ENCODE results near the gene LPAR2.
A peak's percentile ranks its signal among the peaks of the same experiment; 100 is the strongest.

The LPAR2 gene

DNA sequence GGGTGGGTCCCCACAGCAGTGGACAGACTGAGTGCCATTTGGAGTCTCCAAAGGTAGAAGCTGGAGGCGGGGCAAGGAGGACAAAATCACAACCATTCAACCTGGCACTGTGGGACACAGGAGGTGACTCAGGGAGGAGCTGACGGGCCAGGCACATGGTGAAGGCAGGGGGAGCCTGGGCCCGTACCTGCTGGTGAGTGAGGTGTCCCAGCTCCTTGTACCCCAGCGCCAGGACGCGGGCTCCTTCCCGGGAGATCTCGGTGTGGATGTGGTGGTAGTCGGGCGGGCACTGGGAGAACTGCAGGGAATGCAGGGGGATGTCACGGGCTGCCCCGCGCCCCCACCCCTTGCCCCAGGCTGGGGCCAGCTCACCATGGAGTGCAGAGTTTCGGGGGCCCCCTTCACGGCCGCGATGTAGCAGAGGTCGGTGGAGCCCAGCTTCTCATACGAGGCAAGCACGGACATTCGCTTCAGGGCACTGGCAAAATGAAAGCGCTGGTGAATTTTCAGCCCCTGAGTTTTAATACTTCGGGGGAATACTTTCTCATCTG, 25.7 kb upstream of the LPAR2 start:
- no peak for DNase-seq

DNA sequence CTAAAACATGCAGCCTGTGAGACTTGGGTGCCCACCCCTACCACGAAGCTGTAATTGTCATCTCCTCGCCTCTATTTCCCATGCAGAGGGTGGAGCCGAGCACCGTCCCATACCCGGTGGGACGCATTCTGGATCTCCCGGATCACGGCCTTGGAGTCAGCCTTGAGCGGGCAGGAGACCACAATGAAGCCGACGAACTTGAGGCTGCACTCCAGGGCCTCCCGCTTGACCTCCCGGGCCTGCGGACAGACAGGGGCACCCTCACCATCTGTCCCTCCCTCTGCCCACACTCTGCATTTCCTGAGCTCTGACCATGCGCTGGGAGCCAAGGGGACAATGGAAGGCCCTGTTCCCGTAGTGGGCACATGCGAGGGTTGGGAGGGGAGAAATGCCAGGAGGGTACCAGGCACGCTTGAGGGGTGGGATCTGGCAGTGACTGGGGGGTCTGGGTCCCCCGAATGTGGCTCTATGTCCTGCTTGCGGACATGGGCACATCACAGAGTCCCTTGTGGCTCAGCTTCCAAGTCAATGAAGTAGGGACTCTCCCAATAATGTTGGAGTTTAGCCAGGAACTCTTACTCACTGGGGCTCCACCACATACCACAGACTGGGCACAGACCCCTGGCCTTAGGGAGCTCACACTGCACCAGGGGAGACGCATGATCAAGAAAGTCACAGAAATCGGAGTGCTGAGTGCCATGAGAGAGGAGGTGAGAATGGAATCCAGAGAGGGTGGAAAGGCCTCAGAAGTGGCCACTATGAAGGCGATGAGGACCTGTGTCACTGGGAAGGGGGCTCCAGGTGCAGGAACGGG, 24.7 kb upstream of the LPAR2 start:
- no peak for DNase-seq

DNA sequence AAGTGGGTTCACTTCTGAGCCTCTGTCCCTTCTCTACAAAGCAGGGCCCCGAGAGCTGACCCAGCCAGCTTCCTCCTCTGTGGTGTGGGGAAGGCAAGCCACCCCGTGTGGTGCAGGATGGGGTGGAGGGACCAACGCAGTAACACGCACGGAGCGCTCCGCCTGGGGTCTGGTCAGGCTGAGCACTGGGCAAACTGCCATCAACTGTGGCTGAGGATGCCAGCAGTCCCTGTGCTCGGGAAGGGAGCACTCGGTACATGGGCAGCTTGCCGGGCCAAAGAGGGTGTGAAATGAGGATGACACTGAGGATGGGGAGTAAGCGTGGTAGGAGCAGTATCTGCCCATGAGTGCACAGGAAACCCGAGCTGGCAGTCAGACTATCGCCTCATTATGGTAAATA, 23.1 kb upstream of the LPAR2 start:
- DNase-seq: no peak

DNA sequence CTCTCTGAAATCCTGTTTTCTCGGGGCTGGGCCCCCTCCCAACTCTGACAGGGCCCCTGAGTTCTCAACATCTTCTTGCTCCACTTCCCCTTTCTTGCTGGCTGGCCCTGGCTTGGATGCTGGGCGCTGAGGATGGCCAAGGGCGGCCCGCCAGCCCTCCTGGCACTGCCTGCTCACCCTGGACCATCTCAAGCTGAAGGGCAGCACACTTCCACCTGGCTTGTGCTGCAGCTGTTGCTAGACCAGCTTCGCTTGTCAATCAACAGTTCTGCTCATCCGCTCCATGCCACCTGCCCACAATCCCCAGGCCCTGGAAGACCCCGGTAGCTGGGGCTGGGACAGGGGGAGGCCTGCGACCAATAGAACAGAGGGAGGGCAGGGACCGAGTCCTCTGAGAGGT, 22.3 kb upstream of the LPAR2 start:
- no peak for DNase-seq

DNA sequence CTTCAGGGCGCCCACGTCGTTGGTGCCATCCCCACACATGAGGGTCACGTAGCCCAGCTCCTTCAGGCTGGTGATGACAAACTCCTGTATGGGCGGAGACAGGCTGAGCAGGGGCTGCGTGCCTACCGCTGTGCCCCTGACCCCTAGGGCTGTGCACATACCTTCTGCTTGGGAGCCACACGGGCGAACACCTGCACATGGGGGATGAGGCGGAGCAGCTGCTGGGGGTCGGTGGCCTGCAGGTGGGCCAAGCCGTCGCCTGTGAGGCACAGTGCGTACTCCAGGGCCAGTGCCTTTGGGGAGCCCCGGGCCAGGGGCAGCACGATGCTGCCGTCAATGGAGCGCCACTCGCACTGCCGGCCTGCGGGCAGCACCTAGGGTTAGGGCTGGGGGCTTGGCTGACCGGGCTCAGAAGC, 21.6 kb upstream of the LPAR2 start:
- no peak for DNase-seq

DNA sequence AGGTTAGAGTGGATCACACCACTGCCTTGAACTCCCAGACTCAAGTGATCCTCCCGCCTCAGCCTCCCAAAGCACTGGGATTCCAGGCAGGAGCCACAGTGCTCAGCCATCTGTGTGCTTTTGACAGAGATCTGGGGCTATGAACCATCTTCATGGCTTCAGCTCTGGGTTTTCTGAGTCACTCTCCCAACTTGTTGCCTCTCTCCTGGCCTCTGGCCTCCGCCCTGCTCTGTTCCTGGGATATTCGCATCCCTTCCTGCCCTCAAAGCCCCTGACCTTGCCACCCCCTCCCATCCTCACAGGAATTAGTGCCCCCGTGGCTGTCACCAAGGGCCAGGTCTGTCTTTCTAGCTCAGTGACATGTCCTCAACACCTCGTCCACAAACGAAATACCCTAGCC, 21.1 kb upstream of the LPAR2 start:
- no peak for DNase-seq

DNA sequence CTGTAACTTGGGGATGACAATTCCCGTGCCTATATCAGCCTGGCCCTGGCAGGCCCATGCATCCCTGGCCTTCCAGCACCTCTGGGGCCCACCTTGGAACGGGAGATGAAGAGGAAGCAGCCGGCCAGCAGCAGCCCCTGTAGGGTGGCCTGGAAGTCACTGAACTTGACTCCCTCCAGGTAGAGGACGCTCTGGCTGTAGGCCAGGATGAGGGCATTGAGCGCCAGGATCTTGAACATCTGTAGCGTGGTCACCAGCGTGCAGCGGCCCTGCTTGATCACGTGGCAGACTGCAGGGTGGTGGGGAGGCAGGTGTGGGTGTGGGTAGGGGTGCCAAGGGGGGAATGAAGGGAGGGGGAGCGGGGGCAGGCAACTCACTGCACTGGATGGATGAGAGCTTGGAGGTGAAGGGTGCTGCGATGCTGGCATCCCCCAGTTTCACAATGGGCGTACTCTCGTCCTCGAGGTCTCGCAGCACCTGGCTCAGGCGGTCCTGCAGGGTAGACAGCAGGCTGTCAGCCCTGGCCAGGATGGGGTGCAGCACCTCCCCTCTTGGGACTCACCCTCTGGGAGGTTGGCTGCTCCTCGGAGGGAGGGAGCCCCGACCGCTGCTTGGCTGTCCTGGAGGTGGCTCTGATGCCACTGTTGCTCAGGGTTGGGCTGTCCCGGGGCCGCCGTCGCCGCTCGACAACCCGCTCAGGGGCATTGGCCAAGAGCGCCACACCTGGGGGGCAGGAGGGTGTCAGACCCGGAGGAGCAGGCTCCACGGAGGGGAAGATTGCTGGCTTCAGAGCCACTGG, 19.2 kb upstream of the LPAR2 start:
- DNase-seq: no peak

DNA sequence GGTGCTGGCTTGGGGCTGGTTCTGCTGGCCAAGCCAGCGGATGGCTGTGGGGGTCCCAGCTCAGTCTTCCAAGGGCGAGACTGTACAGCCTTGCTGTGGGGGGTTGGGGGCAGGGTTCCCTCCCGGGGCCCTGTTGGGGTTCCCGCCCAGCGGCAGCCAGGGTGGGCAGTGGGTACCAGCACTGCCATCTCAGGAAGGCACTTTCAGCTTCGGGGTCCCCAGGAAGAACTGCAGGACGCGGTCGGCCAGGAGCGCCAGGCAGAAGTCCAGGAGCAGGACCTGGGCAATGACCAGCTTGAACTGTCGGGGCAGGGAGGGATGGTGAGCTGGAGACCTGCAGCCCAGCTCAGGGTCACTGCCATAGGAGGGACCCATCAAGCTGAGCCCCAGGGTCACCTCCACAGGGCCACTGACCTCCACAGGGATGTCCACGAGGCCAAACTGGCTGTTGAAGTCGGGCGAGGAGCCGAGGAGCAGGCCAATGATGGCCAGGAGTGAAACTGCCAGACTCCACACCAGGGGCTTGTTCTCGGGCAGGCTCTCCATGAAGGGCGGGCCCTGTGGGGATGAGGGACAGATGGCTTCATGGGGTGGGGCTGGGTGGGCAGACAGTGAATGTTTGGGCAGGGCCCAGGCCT, 17.3 kb upstream of the LPAR2 start:
- DNase-seq: no peak

DNA sequence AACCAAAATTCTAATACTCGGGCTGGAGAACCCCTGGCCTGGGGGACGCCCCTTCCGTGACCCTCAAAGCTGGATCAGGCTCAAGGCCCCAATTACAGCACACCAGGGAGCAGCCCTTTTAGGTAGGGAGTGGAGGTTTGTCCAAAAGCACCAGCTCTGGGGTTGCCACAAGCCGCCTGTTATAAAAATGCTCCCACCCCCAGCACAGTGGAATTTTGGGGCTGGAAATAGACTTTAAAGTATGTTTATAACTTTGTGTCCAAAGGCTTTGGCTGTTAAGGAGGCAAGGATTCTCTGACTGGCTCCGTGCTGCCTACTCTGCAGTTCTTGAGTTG, 16.0 kb upstream of the LPAR2 start:
- DNase-seq: no peak

DNA sequence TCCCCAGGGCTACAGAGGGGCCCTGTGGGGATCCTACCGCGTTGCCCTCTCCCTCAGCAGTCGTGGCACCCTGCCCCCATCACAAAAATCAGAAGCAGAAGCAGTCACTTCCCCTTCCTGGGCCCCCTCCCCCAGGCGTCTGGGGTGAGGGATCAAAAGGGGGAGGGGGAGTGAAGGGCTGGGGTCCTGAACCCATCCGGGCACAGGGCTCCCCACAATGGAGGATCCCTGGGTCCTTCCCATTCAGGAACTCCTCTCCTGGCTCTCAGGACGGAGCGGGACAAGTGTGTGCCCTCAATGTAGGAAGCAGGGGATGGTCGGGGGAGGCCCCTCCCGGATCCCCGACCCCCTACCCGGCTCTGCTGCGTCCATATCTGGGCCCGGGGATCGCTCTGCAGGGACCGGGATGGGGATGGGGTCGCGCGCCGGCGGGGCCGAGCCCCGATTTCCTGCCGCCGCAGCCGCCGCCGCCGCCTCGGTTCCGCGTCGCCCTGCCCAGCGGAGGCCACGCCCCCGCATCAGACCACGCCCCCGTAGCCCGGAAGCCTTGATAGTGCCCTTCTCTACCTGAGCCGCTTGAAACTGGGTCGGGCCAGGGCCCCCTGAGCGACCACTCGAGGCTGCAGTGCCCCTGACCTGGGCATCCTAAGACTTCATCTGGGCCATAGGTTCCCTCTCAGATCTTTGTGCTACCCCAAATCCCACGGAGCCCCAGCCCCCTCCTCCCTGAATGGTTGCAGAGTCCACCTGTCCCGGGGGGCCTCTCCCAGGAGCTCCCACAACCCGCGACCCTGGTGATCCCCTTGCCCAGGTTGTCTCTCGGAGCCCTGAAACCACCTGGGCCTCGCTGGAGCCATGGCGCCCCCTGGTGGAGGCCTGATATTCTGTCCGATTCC, 15.4 kb upstream of the LPAR2 start, which contains the start of gene GMIP:
Gene GMIP (minus strand): TSS at position 500 of the 896 bp plus-strand sequence. CDS start 128 bp downstream, at position 372.
- DNase-seq: peak; percentile 51 to 83

DNA sequence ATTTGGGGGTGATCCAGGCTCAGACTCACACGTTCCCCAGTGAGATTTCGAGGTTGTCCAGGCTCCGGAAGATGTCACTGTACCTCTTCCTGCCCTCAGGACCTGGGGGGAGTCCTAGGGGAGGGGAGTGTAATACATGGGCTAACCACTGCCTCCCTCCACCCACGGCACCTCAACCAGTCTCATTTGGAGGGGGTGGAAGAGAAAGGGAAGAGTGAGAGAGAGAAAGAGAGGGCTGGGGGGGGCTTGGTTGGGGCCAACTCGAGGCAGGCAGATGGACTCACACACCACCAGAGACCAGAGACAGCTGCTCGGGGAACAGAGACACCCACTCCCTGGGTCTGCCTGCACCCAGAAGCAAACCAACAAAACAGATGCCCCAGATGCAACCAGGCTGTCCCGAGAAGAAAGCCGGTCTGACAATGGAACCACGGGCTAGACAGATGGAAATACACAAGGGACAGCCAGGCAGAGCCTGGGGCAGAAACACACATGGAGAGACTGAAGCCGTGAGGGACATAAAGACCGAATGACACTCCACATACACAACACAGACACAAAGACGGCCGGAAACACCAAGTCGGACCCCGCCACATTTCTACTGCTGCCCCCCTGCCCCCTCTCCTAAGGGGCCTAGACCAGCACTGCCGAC, 14.6 kb upstream of the LPAR2 start:
- peak in 1 of 2 donors; percentile 25 for DNase-seq

DNA sequence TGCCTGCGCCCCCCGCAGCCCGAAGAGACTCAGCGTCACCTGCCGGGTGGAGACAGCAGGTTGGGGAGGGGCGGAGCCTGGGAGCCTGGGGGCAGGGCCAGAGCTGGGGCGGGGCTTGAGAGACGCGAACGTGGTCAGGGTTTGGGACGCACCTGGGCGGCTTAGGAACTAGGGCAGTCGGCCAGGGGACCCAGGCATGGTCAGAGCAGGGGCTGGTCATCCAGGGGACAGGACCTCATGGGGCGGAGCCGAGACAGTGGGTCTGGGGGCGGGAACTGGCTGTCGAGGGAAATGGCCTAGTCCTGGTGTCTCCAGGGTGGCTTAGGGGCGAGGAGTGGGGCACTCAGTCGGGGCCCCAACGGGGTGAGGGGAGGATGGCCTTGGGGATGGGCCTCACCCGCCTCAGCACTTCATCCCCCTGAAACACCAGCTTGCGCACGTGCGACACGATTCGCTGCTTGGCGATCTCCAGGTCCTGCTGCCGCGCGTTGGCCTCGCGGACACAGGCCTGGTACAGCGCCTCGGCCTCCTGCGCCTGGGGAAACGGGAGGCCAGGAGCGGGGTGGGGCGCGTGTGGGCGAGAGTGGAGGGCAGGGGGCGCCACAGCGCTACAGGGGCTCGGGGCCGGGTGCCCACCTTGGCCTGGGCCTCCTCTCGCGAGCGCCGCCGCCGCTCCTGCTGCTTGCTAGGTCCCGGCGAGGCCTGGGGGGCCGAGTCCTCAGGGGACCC, 9.7 kb upstream of the LPAR2 start:
- DNase-seq: no peak

DNA sequence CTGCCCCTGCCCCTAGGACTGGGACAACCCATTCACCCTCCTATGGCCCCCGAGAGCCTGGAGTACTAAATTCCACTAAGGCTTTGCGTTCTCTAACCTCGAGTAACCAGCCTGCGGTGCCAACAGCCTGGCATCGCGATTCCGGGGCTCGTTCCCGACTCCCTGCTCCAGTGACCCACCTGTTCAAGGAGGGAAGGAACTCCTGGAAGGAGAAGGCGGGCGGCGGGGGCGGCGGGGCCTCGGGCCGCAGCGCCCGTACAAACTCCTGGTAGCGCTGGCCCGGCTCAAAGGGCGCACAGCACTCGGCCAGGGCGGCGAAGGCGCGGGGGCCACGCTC, 9.1 kb upstream of the LPAR2 start:
- no peak for DNase-seq

DNA sequence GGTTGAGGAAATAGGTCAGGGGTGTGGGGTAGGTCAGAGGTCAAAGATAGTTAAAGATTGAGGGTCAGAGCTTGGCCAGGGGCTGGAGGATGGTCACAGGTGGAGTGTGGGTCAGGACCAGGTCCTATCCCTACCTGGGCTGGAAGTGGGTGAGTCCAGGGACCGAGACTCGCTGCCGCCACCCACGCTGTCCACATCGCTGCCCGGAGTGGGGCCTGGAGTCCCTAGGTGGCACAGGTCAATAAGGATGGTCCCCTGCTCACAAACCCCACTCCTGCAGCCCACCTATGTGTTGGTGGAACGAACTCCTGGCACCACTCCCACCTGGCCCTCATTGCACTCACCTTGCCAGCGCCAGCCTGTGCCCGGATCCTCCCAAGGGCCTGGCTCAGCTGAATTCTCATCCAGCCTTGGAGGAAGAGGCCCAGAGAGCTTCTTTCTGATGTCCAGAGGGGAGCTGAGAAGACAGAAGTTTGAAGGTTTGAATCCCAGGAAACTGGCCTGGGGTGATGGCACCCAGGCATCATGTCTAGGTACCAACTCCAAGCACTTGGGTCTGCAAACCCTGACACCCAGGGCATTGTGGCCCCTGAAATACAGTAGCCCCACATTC, 8.7 kb upstream of the LPAR2 start:
- no peak for DNase-seq

DNA sequence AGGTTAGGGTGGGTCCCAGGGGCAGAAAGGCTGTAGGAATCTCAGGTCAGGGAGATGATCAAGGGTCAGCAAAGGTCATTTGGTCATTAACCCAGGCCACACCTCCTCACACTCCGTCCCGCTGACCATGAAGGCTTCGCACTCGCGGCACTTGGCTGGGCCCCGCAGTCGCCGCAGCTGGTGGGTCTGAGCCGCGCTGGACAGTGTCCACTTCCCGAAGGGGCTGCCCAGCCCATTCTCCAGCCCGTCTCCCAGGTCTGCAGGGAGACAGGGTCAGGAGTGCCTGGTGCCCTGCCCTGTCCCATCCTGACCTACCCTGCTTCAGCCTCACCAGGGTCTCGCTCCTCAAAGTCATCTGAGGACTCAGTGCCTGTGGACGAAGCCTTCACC, 7.3 kb upstream of the LPAR2 start:
- DNase-seq: no peak

DNA sequence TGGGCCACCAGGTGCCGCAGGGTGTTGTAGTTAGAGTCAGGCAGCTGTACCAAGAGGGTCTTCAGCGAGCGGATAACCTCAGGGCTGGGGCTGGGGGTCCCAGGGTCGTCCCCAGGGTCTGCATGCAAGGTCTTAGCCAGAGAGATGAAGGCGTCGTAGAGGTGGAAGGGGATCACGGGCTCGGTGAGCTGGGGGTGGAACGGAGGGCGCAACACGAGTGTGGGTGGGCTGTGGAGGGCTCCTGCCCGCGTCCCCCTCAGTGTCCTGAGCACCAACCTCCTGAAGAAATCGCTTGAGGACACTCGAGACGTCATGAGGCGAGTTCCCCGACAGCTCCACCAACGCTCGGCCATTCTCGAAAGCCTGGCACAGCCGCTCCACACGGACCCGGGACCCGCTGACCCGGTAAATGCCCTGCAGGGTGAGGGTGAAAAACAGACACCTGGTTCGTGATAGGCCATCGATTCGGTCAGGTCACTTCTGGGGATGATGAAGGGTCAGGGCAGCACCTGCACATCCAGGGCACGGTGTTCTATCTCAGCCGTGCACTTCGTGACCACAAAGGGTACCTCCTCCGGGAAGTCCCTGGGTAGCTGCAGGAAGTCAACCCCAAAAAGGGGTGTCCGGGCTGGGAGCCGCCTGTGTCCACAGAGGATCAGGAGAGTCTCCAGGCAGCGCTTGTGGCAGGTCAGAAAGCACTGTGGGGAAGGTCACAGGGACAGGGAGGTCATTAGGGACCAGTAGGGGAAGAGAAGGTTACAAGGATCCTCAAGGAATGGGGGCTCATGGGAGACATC, 6.7 kb upstream of the LPAR2 start:
- DNase-seq: no peak

DNA sequence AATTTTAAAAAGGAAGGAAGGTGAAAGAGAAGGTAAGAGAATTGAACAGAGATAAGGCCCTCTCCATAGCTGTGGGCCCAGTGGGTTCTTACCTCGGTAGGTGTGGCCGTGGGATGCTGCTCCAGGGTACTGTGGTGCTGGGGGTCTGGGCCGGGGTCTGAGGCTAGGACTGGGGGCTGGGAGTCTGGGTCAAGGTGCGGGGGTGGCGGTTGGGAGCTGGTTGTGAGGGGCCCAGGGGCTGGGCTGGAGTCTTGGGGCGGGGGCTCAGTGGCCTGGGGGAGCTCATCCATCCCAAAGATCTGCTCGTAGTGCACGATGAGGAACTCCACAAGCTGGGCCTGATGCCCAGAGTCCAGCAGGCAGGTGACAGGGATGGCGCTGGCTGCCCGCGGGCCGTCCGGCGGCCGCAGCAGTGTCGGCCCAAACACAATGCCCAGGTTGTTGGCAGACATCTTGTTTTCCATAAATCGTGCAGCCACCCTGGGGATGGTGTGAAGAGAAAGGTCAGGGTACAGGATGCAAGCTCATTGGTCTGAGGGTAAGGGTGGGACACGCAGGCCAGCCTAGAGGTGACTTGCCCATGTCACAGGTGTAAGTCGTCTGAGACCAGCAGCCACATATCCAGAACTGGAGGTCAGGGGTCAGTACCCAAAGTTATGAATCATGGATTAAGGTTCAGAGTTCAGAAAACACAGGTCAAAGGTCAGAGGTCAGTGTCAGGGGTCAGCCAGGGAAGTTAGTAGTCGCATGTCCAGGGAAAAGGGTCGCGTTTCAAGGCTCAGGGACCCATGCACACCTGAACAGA, 5.9 kb upstream of the LPAR2 start:
- DNase-seq: no peak

DNA sequence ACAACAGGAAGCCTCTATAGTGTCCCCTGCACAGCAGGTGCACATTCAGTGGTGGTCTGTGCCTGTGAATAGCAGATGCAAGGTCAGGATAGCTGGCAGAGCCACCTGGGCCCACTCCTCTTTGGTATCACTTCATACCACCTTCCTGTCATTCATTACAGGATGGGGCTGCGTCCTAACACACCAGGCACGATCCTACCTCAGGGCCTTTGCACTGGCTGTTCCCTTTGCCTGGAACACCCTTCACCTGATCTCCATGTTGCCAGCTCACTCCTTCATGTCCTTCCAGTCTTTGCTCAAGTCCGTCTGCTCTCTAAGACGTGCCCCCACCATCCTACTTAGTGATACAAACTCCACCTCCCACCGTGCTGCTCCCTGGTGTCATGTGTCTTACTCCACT, 4.6 kb upstream of the LPAR2 start:
- DNase-seq: no peak

DNA sequence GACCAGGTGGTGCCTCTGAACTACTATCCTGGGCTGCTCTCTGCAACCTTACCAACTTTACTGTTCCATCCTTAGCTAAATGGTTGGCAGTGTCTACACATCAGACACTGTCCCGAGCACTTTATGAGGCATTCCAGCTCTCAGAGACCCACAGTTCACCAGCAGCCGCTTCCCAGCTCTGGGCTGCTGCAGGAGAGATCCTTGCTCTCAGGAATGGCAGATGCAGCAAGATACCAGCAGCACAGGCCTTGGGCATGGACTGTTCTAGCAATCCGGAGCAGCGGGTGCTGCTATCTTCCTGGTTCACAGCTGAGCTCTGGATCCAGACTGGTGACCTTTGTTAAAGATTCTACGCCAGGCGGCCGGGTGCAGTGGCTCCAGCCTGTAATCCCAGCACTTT, 3.3 kb upstream of the LPAR2 start:
- no peak for DNase-seq

Measured in inflammatory macrophage treated with lipopolysaccharide for 1 hour (primary cell).